ENCODE data around the gene LDAF1.

LDAF1 gene

GRCh38 chr16:21158208-21159110 is at the start of gene LDAF1:
LDAF1 (plus strand) TSS chr16:21158674; CDS start chr16:21161183, 2,509 bp downstream.
- TF ChIP-seq GATA3 (IDR thresholded peaks at IDR 0.05; ENCODE audit: low read depth, low read length) (no peak), GATA2 (IDR thresholded peaks at IDR 0.05; ENCODE audit: low read depth, low read length) (no peak)

- TF ChIP-seq GATA2 (IDR thresholded peaks at IDR 0.05; ENCODE audit: low read depth, low read length), result no peak
- TF ChIP-seq GATA3 (IDR thresholded peaks at IDR 0.05; ENCODE audit: low read depth, low read length), result no peak
Measured at GRCh38 chr16:21116148-21116693, 42.3 kb upstream of the LDAF1 start.

DNA sequence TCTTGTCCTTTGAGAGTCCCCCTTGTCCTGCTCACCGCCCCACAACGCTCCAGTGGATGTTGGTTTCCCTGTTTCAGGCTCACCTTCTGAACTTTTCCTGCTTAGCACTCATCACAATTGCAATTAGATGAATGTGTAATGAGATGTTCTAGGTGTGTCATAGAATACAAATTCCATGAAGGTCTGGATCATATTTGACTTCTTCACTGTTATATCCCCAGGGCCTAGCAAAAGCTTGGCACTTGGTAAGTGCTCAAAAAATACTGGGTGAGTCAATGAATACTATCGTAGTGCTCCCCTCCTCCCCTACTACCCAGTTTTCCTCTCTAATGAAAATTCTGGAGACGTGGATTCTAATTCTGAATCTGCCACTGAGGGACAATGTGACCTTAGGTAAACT is 40.9 kb upstream of the LDAF1 start:
- TF ChIP-seq GATA2 (IDR thresholded peaks at IDR 0.05; ENCODE audit: low read depth, low read length) (no peak), GATA3 (IDR thresholded peaks at IDR 0.05; ENCODE audit: low read depth, low read length) (no peak)

- TF ChIP-seq GATA2 (IDR thresholded peaks at IDR 0.05; ENCODE audit: low read depth, low read length) (no peak), GATA3 (IDR thresholded peaks at IDR 0.05; ENCODE audit: low read depth, low read length) (no peak)
Measured at GRCh38 chr16:21120976-21121520, 37.4 kb upstream of the LDAF1 start.

GRCh38 chr16:21125191-21125590 is 33.3 kb upstream of the LDAF1 start:
- no peak for TF ChIP-seq GATA2 (IDR thresholded peaks at IDR 0.05; ENCODE audit: low read depth, low read length)
- TF ChIP-seq GATA3 (IDR thresholded peaks at IDR 0.05; ENCODE audit: low read depth, low read length), result no peak

GRCh38 chr16:21126518-21126917 is 32.0 kb upstream of the LDAF1 start:
- TF ChIP-seq GATA3 (IDR thresholded peaks at IDR 0.05; ENCODE audit: low read depth, low read length) (no peak), GATA2 (IDR thresholded peaks at IDR 0.05; ENCODE audit: low read depth, low read length) (no peak)

DNA sequence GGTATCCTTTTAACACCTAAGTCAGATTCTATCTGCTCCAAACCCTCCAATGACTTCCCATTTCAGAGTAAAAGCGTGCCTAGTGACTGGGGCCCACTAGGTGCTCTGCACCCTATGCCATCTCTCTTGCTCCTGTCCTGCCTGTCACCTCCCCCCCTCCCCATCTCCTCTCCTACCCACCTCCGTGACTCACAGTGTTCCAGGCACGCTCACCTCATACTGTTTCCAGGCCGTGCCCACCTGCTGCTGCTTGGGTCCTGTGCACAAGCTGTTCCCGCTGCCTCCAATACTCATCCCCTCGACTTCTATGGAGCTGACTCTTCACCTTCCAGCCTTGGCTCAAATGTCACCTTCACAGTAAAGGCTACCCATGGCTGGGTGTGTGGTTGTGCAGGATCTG is 29.5 kb upstream of the LDAF1 start:
- TF ChIP-seq GATA3 (IDR thresholded peaks at IDR 0.05; ENCODE audit: low read depth, low read length), result no peak
- no peak for TF ChIP-seq GATA2 (IDR thresholded peaks at IDR 0.05; ENCODE audit: low read depth, low read length)

DNA sequence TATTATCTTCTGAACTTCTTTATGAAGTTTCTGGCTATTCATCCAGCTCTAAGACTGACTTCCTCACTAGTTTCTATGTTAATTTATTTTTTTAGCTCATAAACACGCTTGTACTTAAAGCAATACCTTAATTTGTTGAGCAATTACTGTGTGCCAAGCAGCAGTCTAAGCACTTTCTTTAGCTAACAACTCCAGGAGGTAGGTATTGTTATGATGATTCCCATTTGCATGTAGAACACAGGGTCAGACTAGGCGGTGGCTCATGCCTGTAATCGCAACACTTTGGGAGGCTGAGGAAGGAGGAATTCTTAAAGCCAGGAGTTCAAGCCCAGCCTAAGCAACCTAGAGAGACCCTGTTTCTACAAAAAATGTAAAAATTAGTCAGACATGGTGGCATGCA is 27.7 kb upstream of the LDAF1 start:
- TF ChIP-seq GATA3 (IDR thresholded peaks at IDR 0.05; ENCODE audit: low read depth, low read length) (no peak), GATA2 (IDR thresholded peaks at IDR 0.05; ENCODE audit: low read depth, low read length) (no peak)

GRCh38 chr16:21134053-21134452 is 24.4 kb upstream of the LDAF1 start:
- no peak for TF ChIP-seq GATA3 (IDR thresholded peaks at IDR 0.05; ENCODE audit: low read depth, low read length)

DNA sequence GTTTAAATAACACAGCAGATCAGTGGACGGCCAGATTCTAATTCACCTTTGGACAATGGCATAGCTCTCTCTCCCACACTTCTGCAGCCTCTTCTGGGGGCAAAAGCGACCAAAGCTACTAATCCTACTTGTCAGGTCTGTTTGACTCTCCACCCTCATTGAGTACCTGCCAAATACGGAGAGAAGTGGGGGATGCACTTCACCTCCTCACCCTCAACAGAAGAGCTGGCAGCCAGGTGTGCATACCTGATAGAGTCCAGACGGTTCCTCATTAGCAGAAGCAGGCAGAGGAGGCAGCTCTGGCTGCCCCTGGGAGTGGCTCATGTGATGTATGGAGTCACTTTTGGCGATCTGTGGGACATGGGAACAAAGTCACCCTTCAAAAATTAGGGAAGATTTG is 12.7 kb upstream of the LDAF1 start:
- TF ChIP-seq GATA3 (IDR thresholded peaks at IDR 0.05; ENCODE audit: low read depth, low read length), result no peak
- no peak for TF ChIP-seq GATA2 (IDR thresholded peaks at IDR 0.05; ENCODE audit: low read depth, low read length)

- no peak for TF ChIP-seq GATA2 (IDR thresholded peaks at IDR 0.05; ENCODE audit: low read depth, low read length)
- no peak for TF ChIP-seq GATA3 (IDR thresholded peaks at IDR 0.05; ENCODE audit: low read depth, low read length)
Measured at GRCh38 chr16:21150375-21151001, 8.0 kb upstream of the LDAF1 start, which contains the start of gene DNAH3. DNAH3 (minus strand) TSS chr16:21150846; CDS start chr16:21150319, 527 bp downstream.

GRCh38 chr16:21156767-21157467 is 1.6 kb upstream of the LDAF1 start:
- TF ChIP-seq GATA3 (IDR thresholded peaks at IDR 0.05; ENCODE audit: low read depth, low read length), result no peak
- no peak for TF ChIP-seq GATA2 (IDR thresholded peaks at IDR 0.05; ENCODE audit: low read depth, low read length)

DNA sequence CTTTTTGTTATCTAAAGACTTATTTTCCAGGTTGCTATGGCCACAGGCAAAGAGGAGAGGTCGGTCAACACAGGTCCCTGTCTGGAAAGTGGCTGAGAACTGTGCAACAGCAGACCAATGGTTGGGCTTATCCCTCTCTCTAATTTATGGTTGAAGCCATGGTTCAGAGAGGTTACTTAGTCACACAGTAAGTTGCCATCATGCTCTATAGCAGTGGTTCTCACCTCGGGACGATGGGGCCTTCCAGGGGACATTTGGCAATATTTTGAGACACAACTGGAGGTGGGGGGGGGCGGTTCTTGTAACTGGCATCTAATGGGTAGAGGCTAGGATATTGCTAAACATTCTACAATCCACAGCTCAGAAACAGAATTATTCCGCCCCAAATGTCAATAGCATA is 842 bp upstream of the LDAF1 start:
- no peak for TF ChIP-seq GATA3 (IDR thresholded peaks at IDR 0.05; ENCODE audit: low read depth, low read length)
- no peak for TF ChIP-seq GATA2 (IDR thresholded peaks at IDR 0.05; ENCODE audit: low read depth, low read length)
